K562 (cell line): ENCODE results near the gene PHACTR2. TPM values are rescaled to one million over a fixed set of nuclear protein-coding genes. Genes with fewer than 3 reads are reported as not detected.
"Not testable (repeated sequence)": the region's sequence is repeated elsewhere in the genome, so short reads cannot be mapped to it uniquely, and the experiment has no call there.

Experiments
- ATAC-seq: fragments of 200-7000 bp; cut with Tn5 transposase; 3 replicates; pipeline ENCODE4 v1.9.1; 2020; ENCODE audit warnings: moderate library complexity
- BruUV-seq: library from RNA; stranded (reverse); fragments of 400-500 nt; replicated peaks from 2 replicates; lab custom pipeline; 2021; lab: Mats Ljungman, UMichigan
- CTCF ChIA-PET: fragments of 300-600 bp; formaldehyde crosslinking; extraction: SDS; loops from one replicate; lab custom pipeline; 2021; ENCODE audit warnings: low intra/inter-chr PET ratio; lab: Yijun Ruan, JAX
- POLR2A ChIA-PET: fragments of 300-600, 350-650 bp; sonication (Branson Sonifier 250); formaldehyde crosslinking; extraction: SDS; loops from one replicate; lab custom pipeline; 2021; ENCODE audit warnings: antibody characterized with exemption, inconsistent platforms; lab: Yijun Ruan, JAX
- DNase-seq, 4 experiments: peaks; one replicate each; pipeline versions ENCODE4 v3.0.0 to v3.0.0-alpha.2; 2011 to 2018; ENCODE audit warnings: low spot score in 3 of 4, mixed read lengths in 3 of 4; ENCODE audit errors: extremely low read depth in 1 of 4
- FAIRE-seq: peaks from 2 replicates; lab custom pipeline; 2011; peaks lifted over from hg19 to GRCh38; lab: Jason Lieb, UNC
- H2AFZ ChIP-seq: 2 replicates; pipeline ENCODE4 v1.6.0; 2011; ENCODE audit warnings: low read depth, low read length, control low read depth, inconsistent platforms
- H3K27ac ChIP-seq: fragments of 200-600 bp; 3 replicates; pipeline ENCODE4 v1.8.0; 2011; ENCODE audit warnings: low read depth, mild to moderate bottlenecking, control low read depth, inconsistent platforms, low read length, moderate library complexity, mixed read lengths; ENCODE audit errors: extremely low read depth
- H3K27me3 ChIP-seq, 2 experiments: fragments of 300-600 bp in 1 of 2; 2 replicates in 1 of 2; 3 replicates in 1 of 2; pipeline versions ENCODE4 v1.6.0 to v1.8.0; 2011; ENCODE audit warnings: inconsistent platforms in 2 of 2, low read length in 2 of 2, mild to moderate bottlenecking in 1 of 2, mixed read lengths in 1 of 2, moderate library complexity in 1 of 2; ENCODE audit not compliant: control insufficient read depth in 2 of 2, insufficient read depth in 2 of 2
- H3K36me3 ChIP-seq: fragments of 300-600 bp; 3 replicates; pipeline ENCODE4 v1.8.0; 2011; ENCODE audit warnings: mild to moderate bottlenecking, low read length, inconsistent platforms; ENCODE audit not compliant: control insufficient read depth, insufficient read depth
- H3K4me1 ChIP-seq, 2 experiments: fragments of 200-600 bp in 1 of 2; replicated peaks in 1 of 2; 2 replicates in 1 of 2; 3 replicates in 1 of 2; pipeline versions ENCODE4 v1.5.1 to v1.8.0; 2011; ENCODE audit warnings: inconsistent platforms in 2 of 2, low read length in 2 of 2, mild to moderate bottlenecking in 1 of 2, mixed read lengths in 1 of 2, moderate library complexity in 1 of 2; ENCODE audit not compliant: control insufficient read depth in 2 of 2, insufficient read depth in 2 of 2
- H3K4me2 ChIP-seq: 2 replicates; pipeline ENCODE4 v1.6.1; 2011; ENCODE audit warnings: low read length, control low read depth, inconsistent platforms, mixed read lengths; ENCODE audit not compliant: insufficient read depth
- H3K4me3 ChIP-seq: fragments of 200-600 bp; sonication (generic), shearing (Covaris generic); 2 replicates; pipeline ENCODE4 v1.5.1; 2016; ENCODE audit warnings: control low read depth, inconsistent platforms
- H3K79me2 ChIP-seq: fragments of 200-600 bp; 3 replicates; pipeline ENCODE4 v1.8.0; 2011; ENCODE audit warnings: low read length, inconsistent platforms; ENCODE audit not compliant: control insufficient read depth, insufficient read depth
- H3K9ac ChIP-seq, 2 experiments: 2 replicates each; pipeline versions ENCODE4 v1.6.0 to v1.6.1; 2011; ENCODE audit warnings: low read depth in 2 of 2, low read length in 2 of 2, control low read depth in 1 of 2, inconsistent platforms in 1 of 2, mild to moderate bottlenecking in 1 of 2, mixed read lengths in 1 of 2; ENCODE audit not compliant: insufficient read depth in 1 of 2
- H3K9me1 ChIP-seq: one replicate; pipeline ENCODE4 v1.6.0; 2011; ENCODE audit warnings: inconsistent platforms, mild to moderate bottlenecking, low read length, moderate library complexity; ENCODE audit not compliant: control insufficient read depth, insufficient read depth
- H3K9me3 ChIP-seq: replicated peaks from 2 replicates; pipeline ENCODE4 v1.5.1; 2011; ENCODE audit warnings: low read depth, low read length, inconsistent platforms; ENCODE audit not compliant: control insufficient read depth, insufficient read depth
- H4K20me1 ChIP-seq: replicated peaks from 2 replicates; pipeline ENCODE4 v1.6.1; 2011; ENCODE audit warnings: low read length, inconsistent platforms, mixed read lengths; ENCODE audit not compliant: control insufficient read depth, insufficient read depth
- BCOR ChIP-seq: fragments of 450-650 bp; IDR thresholded peaks from 2 replicates; pipeline ENCODE4 v1.6.1; 2016
- CBX2 ChIP-seq: fragments of 200-600 bp; sonication (generic); IDR thresholded peaks from one replicate; pipeline ENCODE4 v1.6.1; 2012; ENCODE audit warnings: mild to moderate bottlenecking, low read length, inconsistent platforms; ENCODE audit not compliant: insufficient read depth, poor library complexity, severe bottlenecking
- FOXK2 ChIP-seq, 2 experiments: fragments of 450-650 bp; IDR thresholded peaks in 1 of 2; conservative IDR thresholded peaks in 1 of 2; 2 replicates each; pipeline ENCODE4 v1.6.1; 2016; ENCODE audit warnings: low read depth in 2 of 2, mild to moderate bottlenecking in 1 of 2
- GTF2B ChIP-seq: IDR thresholded peaks from 2 replicates; pipeline ENCODE4 v1.6.1; 2011; ENCODE audit not compliant: insufficient read length; ENCODE audit errors: extremely low read depth
- MAZ ChIP-seq, 2 experiments: fragments of 450-650 bp in 1 of 2; sonication (generic) in 1 of 2; formaldehyde crosslinking; IDR thresholded peaks in 1 of 2; conservative IDR thresholded peaks in 1 of 2; 2 replicates each; pipeline versions ENCODE4 v1.4.0 to v1.5.0; 2020; ENCODE audit warnings: mild to moderate bottlenecking in 1 of 2, missing genetic modification reagents in 1 of 2
- NFIC ChIP-seq: fragments of 450-650 bp; IDR thresholded peaks from 2 replicates; pipeline ENCODE4 v1.6.1; 2017; ENCODE audit warnings: mild to moderate bottlenecking, inconsistent platforms
- NFIX ChIP-seq: fragments of 250-450 bp; sonication (Bioruptor Pico); IDR thresholded peaks from 2 replicates; pipeline ENCODE4 v1.4.0; 2020; ENCODE audit warnings: low read depth, mild to moderate bottlenecking, moderate library complexity
- PHB2 ChIP-seq: fragments of 450-650 bp; IDR thresholded peaks from 2 replicates; pipeline ENCODE4 v1.6.1; 2017; ENCODE audit warnings: low read depth
- ZNF146 ChIP-seq: IDR thresholded peaks from one replicate; pipeline ENCODE4 v1.6.1; 2018; ENCODE audit warnings: missing compliant biosample characterization; ENCODE audit not compliant: unreplicated experiment
- WGBS: fragments of 100-300 bp; shearing (Covaris generic); methylation state at CpG from one replicate; pipeline ENCODE4 v1.1.6; 2016; ENCODE audit warnings: low coverage, mixed read lengths; ENCODE audit not compliant: insufficient coverage; ENCODE audit errors: missing lambda C conversion rate; 5-methylcytosine and 5-hydroxymethylcytosine counted together
- in situ Hi-C: fragments of 300-500 bp; cut with MboI; formaldehyde crosslinking; loops from 4 replicates; pipeline ENCODE4 v1.15.0; 2018; ENCODE audit warnings: inconsistent platforms, mixed read lengths
- intact Hi-C: fragments of 100-400 bp; cut with micrococcal nuclease; formaldehyde crosslinking; loops from 2 replicates; pipeline ENCODE4 v1.14.2; 2022
- polyA plus RNA-seq, 8 experiments: library from polyadenylated mRNA; depleted of rRNA in 4 of 8; stranded (reverse) in 5 of 8; unstranded in 3 of 8; fragments of >200 nt; fragmentation: Nextera tagmentation in 2 of 8; fragmentation: Illumina TruSeq in 1 of 8; extraction: Ambion mirVana in 2 of 8; extraction: Trizol in 1 of 8; gene quantifications; 2 replicates each; pipeline versions ENCODE4 v1.2.1 to v1.2.3, GENCODE V29; 2011 to 2014; ENCODE audit warnings: inconsistent platforms in 1 of 8, missing spikeins in 1 of 8
- total RNA-seq, 7 experiments: library from RNA; depleted of rRNA in 6 of 7; stranded (reverse); fragments of >200 nt in 6 of 7; fragmentation: Illumina TruSeq in 2 of 7; extraction: Trizol in 2 of 7; gene quantifications; 2 replicates each; pipeline versions ENCODE4 v1.2.1 to v1.2.3, GENCODE V29; 2011 to 2021; ENCODE audit warnings: low replicate concordance in 1 of 7

The PHACTR2 gene
- total and polyA plus RNA-seq, 9 of the 15 experiments (the other 6 are each of a cell fraction or from before 2014, with no cell fraction given), result 5.3 to 52.5 (median 22.9) TPM

- TF ChIP-seq CBX2 (no peak), MAZ (CRISPR knock-in tag; conservative IDR thresholded peaks at IDR 0.05 in 1 of 2, IDR thresholded peaks at IDR 0.05 in 1 of 2) (no peak), PHB2 (no peak), GTF2B (no peak), FOXK2 (conservative IDR thresholded peaks at IDR 0.05 in 1 of 2, IDR thresholded peaks at IDR 0.05 in 1 of 2; ENCODE audit: low read depth in 2 of 2) (no peak)
- TF ChIP-seq, all 486 proteins: peak for 1
Measured at GRCh38 chr6:143664171-143664570, 13.6 kb upstream of the PHACTR2 start (continued).

- H3K4me2 ChIP-seq, H2AFZ ChIP-seq, H3K79me2 ChIP-seq, H3K9me3 ChIP-seq, intact Hi-C loops, CTCF ChIA-PET, H3K27me3 ChIP-seq, in situ Hi-C loops, H4K20me1 ChIP-seq, POLR2A ChIA-PET, H3K9me1 ChIP-seq, ATAC-seq, H3K36me3 ChIP-seq, H3K9ac ChIP-seq, DNase-seq, FAIRE-seq, H3K4me1 ChIP-seq, BruUV-seq, H3K27ac ChIP-seq, H3K4me3 ChIP-seq: not testable (repeated sequence)
- WGBS, result 6% methylated on average over 1 of the region's 1 CpG
- TF ChIP-seq NFIX (CRISPR knock-in tag) (peak; percentile 39; the same call in 1 of the 2 replicates), ZNF146 (peak; percentile 92), NFIC (peak; percentile 68), BCOR (peak; percentile 40; the same call in 1 of the 2 replicates)
Measured at GRCh38 chr6:143666007-143666406, 11.8 kb upstream of the PHACTR2 start.

- H3K79me2 ChIP-seq, H3K4me3 ChIP-seq, DNase-seq, H3K27ac ChIP-seq, in situ Hi-C loops, H3K9ac ChIP-seq, H3K9me1 ChIP-seq, H3K36me3 ChIP-seq, POLR2A ChIA-PET, intact Hi-C loops, BruUV-seq, ATAC-seq, H2AFZ ChIP-seq, CTCF ChIA-PET, H4K20me1 ChIP-seq, FAIRE-seq, H3K27me3 ChIP-seq, H3K4me2 ChIP-seq, H3K9me3 ChIP-seq, H3K4me1 ChIP-seq: not testable (repeated sequence)
- 14% methylated on average over 1 of the region's 1 CpG for WGBS
Measured at GRCh38 chr6:143669483-143669882, 8.3 kb upstream of the PHACTR2 start.
